ENCODE measurements around the gene SPATS2. TPM values are rescaled to one million over a fixed set of nuclear protein-coding genes. Genes with fewer than 3 reads are reported as not detected.

Gene SPATS2
- total and polyA plus RNA-seq, 2 of the 4 experiments (the other 2 are of a cell fraction), result 50.6 to 63.3 TPM

GRCh38 chr12:49455501-49455900 is 88.2 kb downstream of the SPATS2 start:
- no peak overlapping the region for H3K18ac ChIP-seq (ENCODE audit: low read depth, low read length)
- no peak overlapping the region for H4K91ac ChIP-seq (ENCODE audit: insufficient read depth, low read depth, low read length)
- no peaks in the 10 kb centered on the region for H3K9me3 ChIP-seq (ENCODE audit: control insufficient read depth, insufficient read depth, low read length)
- no peak overlapping the region for H4K5ac ChIP-seq (ENCODE audit: low read depth, low read length)
- H2BK120ac ChIP-seq (ENCODE audit: low read depth, low read length), result no peak overlapping the region
- intact Hi-C loops (cut with micrococcal nuclease) (no loop called here), in situ Hi-C loops (cut with MboI; ENCODE audit: low sequenced_read_pairs) (no loop called here), dilution Hi-C loops (cut with HindIII; ENCODE audit: low sequenced_read_pairs, unreplicated experiment) (no loop called here)
- no peaks in the 10 kb centered on the region for H3K36me3 ChIP-seq (ENCODE audit: control insufficient read depth, insufficient read depth, low read length)
- no peak overlapping the region for H2BK5ac ChIP-seq (ENCODE audit: low read depth, low read length, poor library complexity, severe bottlenecking)
- ATAC-seq (ENCODE audit: low read depth), result no peak
- H3K56ac ChIP-seq (ENCODE audit: extremely low read depth, insufficient read depth, low read length), result no peak overlapping the region
- no peak overlapping the region for H2AFZ ChIP-seq (replicated peaks; ENCODE audit: low read length, poor library complexity)
- H3K4ac ChIP-seq (ENCODE audit: low read depth, low read length), result no peak overlapping the region
- H4K8ac ChIP-seq (ENCODE audit: low read depth in 2 of 2, low read length in 2 of 2), result no peak overlapping the region
- no peak overlapping the region for H2AK9ac ChIP-seq (replicated peaks; ENCODE audit: low read depth, low read length, poor library complexity)
- no peak overlapping the region for H2AK5ac ChIP-seq (ENCODE audit: low read depth, low read length)
- peaks cover 40 to 71% of the 10 kb centered on the region in 2 experiments for H3K79me1 ChIP-seq (ENCODE audit: low read depth in 1 of 2, low read length in 2 of 2)
- no peak overlapping the region for H3K23ac ChIP-seq (ENCODE audit: low read depth, low read length)
- no peaks in the 10 kb centered on the region for H3K4me1 ChIP-seq (ENCODE audit: control insufficient read depth, insufficient read depth, low read length)
- no peak overlapping the region for H3K4me3 ChIP-seq (ENCODE audit: insufficient read depth, low read depth, low read length)
- H2BK20ac ChIP-seq (ENCODE audit: low read depth, low read length), result no peak overlapping the region
- H3K27ac ChIP-seq (ENCODE audit: insufficient read depth, low read length), result no peak overlapping the region
- ChIA-PET CTCF (no interaction called here), POLR2A (ENCODE audit: unreplicated experiment) (no interaction called here)
- H4K20me1 ChIP-seq (ENCODE audit: insufficient read depth, low read length), result peaks cover 21% of the 10 kb centered on the region
- TF ChIP-seq MAFK (IDR thresholded peaks at IDR 0.05; ENCODE audit: low read depth, low read length) (no peak), FOS (IDR thresholded peaks at IDR 0.05; ENCODE audit: low read depth, low read length) (no peak), USF2 (IDR thresholded peaks at IDR 0.05; ENCODE audit: low read depth, low read length) (no peak), BHLHE40 (IDR thresholded peaks at IDR 0.05; ENCODE audit: low read depth, low read length) (no peak), MAZ (IDR thresholded peaks at IDR 0.05; ENCODE audit: borderline replicate concordance, low read depth, low read length) (no peak), RCOR1 (IDR thresholded peaks at IDR 0.05; ENCODE audit: insufficient replicate concordance, low read length) (no peak), MXI1 (IDR thresholded peaks at IDR 0.05; ENCODE audit: borderline replicate concordance, low read depth, low read length) (no peak), NFE2L2 (IDR thresholded peaks at IDR 0.05; ENCODE audit: low read depth, low read length) (no peak), CEBPB (IDR thresholded peaks at IDR 0.05; ENCODE audit: low read depth, low read length) (no peak), ELK1 (IDR thresholded peaks at IDR 0.05; ENCODE audit: borderline replicate concordance, low read depth, low read length) (no peak), CHD1 (IDR thresholded peaks at IDR 0.05; ENCODE audit: low read depth, low read length) (no peak), SMC3 (IDR thresholded peaks at IDR 0.05; ENCODE audit: low read depth, low read length) (no peak), RAD21 (IDR thresholded peaks at IDR 0.05; ENCODE audit: low read length) (no peak)
- H3K14ac ChIP-seq (replicated peaks; ENCODE audit: low read depth, low read length), result no peak overlapping the region
- no peak overlapping the region for H2BK15ac ChIP-seq (ENCODE audit: low read depth, low read length)
- DNase-seq, result no peak
- H3K9ac ChIP-seq (ENCODE audit: low read depth, low read length), result no peak overlapping the region
- no peaks in the 10 kb centered on the region for H3K27me3 ChIP-seq (ENCODE audit: control insufficient read depth, insufficient read depth, low read length)
- WGBS, 2 experiments (ENCODE audit: extremely low coverage in 2 of 2, insufficient read length in 1 of 2), result 100% methylated on average over 1 of the region's 6 CpGs; no CpG with 5 or more reads in 1 of the 2 experiments
- BruUV-seq (replicated peaks), result no TSS peak
- no peak overlapping the region for H3K4me2 ChIP-seq (ENCODE audit: low read depth, low read length)
- H3K9me1 ChIP-seq (ENCODE audit: insufficient read depth, low read length), result peaks cover 6% of the 10 kb centered on the region

All from IMR-90 (cell line).